HepG2 (cell line): ENCODE measurements around the gene NT5C. TPM values are rescaled to one million over a fixed set of nuclear protein-coding genes. Genes with fewer than 3 reads are reported as not detected.
A peak's percentile ranks its signal among the peaks of the same experiment; 100 is the strongest.

Experiments
- GATA4 ChIP-seq: sonication (generic); IDR thresholded peaks from 2 replicates; pipeline ENCODE4 v1.6.1; 2016; ENCODE audit warnings: antibody characterized with exemption, low read depth, borderline replicate concordance
- HDAC1 ChIP-seq: sonication (generic); formaldehyde crosslinking; IDR thresholded peaks from 2 replicates; pipeline ENCODE4 v1.5.1; 2020; ENCODE audit warnings: mild to moderate bottlenecking, missing genetic modification reagents
- NFIC ChIP-seq: IDR thresholded peaks from 2 replicates; pipeline ENCODE4 v1.6.1; 2012; ENCODE audit warnings: mild to moderate bottlenecking, low read length, inconsistent platforms
- SAFB2 ChIP-seq: sonication (generic); formaldehyde crosslinking; IDR thresholded peaks from 2 replicates; pipeline ENCODE4 v1.5.1; 2020; ENCODE audit warnings: missing genetic modification reagents, low read depth, mild to moderate bottlenecking, borderline replicate concordance
- SAP130 ChIP-seq: IDR thresholded peaks from 2 replicates; pipeline ENCODE4 v1.6.1; 2016; ENCODE audit warnings: low read depth
- TEAD2 ChIP-seq: sonication (generic); formaldehyde crosslinking; IDR thresholded peaks from 2 replicates; pipeline ENCODE4 v1.9.0; 2021; ENCODE audit warnings: missing genetic modification reagents
- ZNF124 ChIP-seq: sonication (generic); formaldehyde crosslinking; IDR thresholded peaks from 2 replicates; pipeline ENCODE4 v1.4.0; 2020; ENCODE audit warnings: missing genetic modification reagents
- ZNF598 ChIP-seq: sonication (generic); formaldehyde crosslinking; IDR thresholded peaks from 2 replicates; pipeline ENCODE4 v1.5.1; 2020; ENCODE audit warnings: mild to moderate bottlenecking, missing genetic modification reagents, borderline replicate concordance
- ZNF609 ChIP-seq: sonication (generic); formaldehyde crosslinking; IDR thresholded peaks from 2 replicates; pipeline ENCODE4 v1.4.0; 2020; ENCODE audit warnings: mild to moderate bottlenecking, missing genetic modification reagents, borderline replicate concordance
- polyA plus RNA-seq, 8 experiments: library from polyadenylated mRNA; depleted of rRNA in 3 of 8; stranded (reverse) in 7 of 8; unstranded in 1 of 8; fragments of >200 nt; fragmentation: Illumina TruSeq in 4 of 8; extraction: Trizol in 4 of 8; gene quantifications; 2 replicates each; pipeline versions ENCODE4 v1.2.1 to v1.2.3, GENCODE V29; 2011 to 2016; ENCODE audit warnings: low read depth in 4 of 8, missing spikeins in 1 of 8, mixed read lengths in 1 of 8; ENCODE audit not compliant: insufficient read depth in 1 of 8
- total RNA-seq, 5 experiments: library from RNA; depleted of rRNA; stranded (reverse); fragments of >200 nt; fragmentation: Illumina TruSeq; extraction: Trizol; gene quantifications; 2 replicates each; pipeline ENCODE4 v1.2.3, GENCODE V29; 2016; ENCODE audit warnings: low read depth in 1 of 5
- TF ChIP-seq, protein P1 (sequence below): sonication (generic); formaldehyde crosslinking; IDR thresholded peaks from 2 replicates; pipeline ENCODE4 v1.4.0; 2020; ENCODE audit warnings: missing genetic modification reagents, borderline replicate concordance
- TF ChIP-seq, protein P2 (sequence below): sonication (generic); formaldehyde crosslinking; conservative IDR thresholded peaks from 2 replicates; pipeline ENCODE4 v1.5.0; 2020; ENCODE audit warnings: missing genetic modification reagents
- TF ChIP-seq, protein P3 (sequence below): fragments of 450-650 bp; IDR thresholded peaks from 2 replicates; pipeline ENCODE4 v1.6.1; 2017; ENCODE audit warnings: mild to moderate bottlenecking
- TF ChIP-seq, protein P4 (sequence below): IDR thresholded peaks from 2 replicates; pipeline ENCODE4 v1.6.1; 2016; ENCODE audit warnings: mild to moderate bottlenecking

The NT5C gene
- total and polyA plus RNA-seq, 2 of the 13 experiments (the other 11 are each of a cell fraction or from before 2014, with no cell fraction given) = 42.8 to 48.6 TPM

GRCh38 chr17:75131278-75132017, at the start of gene NT5C (continued):
- TF ChIP-seq, protein P1, sequence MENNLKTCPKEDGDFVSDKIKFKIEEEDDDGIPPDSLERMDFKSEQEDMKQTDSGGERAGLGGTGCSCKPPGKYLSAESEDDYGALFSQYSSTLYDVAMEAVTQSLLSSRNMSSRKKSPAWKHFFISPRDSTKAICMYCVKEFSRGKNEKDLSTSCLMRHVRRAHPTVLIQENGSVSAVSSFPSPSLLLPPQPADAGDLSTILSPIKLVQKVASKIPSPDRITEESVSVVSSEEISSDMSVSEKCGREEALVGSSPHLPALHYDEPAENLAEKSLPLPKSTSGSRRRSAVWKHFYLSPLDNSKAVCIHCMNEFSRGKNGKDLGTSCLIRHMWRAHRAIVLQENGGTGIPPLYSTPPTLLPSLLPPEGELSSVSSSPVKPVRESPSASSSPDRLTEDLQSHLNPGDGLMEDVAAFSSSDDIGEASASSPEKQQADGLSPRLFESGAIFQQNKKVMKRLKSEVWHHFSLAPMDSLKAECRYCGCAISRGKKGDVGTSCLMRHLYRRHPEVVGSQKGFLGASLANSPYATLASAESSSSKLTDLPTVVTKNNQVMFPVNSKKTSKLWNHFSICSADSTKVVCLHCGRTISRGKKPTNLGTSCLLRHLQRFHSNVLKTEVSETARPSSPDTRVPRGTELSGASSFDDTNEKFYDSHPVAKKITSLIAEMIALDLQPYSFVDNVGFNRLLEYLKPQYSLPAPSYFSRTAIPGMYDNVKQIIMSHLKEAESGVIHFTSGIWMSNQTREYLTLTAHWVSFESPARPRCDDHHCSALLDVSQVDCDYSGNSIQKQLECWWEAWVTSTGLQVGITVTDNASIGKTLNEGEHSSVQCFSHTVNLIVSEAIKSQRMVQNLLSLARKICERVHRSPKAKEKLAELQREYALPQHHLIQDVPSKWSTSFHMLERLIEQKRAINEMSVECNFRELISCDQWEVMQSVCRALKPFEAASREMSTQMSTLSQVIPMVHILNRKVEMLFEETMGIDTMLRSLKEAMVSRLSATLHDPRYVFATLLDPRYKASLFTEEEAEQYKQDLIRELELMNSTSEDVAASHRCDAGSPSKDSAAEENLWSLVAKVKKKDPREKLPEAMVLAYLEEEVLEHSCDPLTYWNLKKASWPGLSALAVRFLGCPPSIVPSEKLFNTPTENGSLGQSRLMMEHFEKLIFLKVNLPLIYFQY (CRISPR knock-in tag) = peak; percentile 93
- TF ChIP-seq, protein P2, sequence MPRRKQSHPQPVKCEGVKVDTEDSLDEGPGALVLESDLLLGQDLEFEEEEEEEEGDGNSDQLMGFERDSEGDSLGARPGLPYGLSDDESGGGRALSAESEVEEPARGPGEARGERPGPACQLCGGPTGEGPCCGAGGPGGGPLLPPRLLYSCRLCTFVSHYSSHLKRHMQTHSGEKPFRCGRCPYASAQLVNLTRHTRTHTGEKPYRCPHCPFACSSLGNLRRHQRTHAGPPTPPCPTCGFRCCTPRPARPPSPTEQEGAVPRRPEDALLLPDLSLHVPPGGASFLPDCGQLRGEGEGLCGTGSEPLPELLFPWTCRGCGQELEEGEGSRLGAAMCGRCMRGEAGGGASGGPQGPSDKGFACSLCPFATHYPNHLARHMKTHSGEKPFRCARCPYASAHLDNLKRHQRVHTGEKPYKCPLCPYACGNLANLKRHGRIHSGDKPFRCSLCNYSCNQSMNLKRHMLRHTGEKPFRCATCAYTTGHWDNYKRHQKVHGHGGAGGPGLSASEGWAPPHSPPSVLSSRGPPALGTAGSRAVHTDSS = no peak
- TF ChIP-seq, protein P3, sequence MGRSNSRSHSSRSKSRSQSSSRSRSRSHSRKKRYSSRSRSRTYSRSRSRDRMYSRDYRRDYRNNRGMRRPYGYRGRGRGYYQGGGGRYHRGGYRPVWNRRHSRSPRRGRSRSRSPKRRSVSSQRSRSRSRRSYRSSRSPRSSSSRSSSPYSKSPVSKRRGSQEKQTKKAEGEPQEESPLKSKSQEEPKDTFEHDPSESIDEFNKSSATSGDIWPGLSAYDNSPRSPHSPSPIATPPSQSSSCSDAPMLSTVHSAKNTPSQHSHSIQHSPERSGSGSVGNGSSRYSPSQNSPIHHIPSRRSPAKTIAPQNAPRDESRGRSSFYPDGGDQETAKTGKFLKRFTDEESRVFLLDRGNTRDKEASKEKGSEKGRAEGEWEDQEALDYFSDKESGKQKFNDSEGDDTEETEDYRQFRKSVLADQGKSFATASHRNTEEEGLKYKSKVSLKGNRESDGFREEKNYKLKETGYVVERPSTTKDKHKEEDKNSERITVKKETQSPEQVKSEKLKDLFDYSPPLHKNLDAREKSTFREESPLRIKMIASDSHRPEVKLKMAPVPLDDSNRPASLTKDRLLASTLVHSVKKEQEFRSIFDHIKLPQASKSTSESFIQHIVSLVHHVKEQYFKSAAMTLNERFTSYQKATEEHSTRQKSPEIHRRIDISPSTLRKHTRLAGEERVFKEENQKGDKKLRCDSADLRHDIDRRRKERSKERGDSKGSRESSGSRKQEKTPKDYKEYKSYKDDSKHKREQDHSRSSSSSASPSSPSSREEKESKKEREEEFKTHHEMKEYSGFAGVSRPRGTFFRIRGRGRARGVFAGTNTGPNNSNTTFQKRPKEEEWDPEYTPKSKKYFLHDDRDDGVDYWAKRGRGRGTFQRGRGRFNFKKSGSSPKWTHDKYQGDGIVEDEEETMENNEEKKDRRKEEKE = no peak
- TF ChIP-seq ZNF609 (no peak), ZNF598 (CRISPR knock-in tag) (no peak), HDAC1 (peak; percentile 53; the same call in 1 of the 2 replicates), ZNF124 (no peak; the same call in 1 of the 2 replicates), GATA4 (peak; percentile 47; the same call in 1 of the 2 replicates), TEAD2 (CRISPR knock-in tag) (peak; percentile 87; the same call in 1 of the 2 replicates), SAP130 (peak; percentile 95), NFIC (no peak; the same call in 1 of the 2 replicates), SAFB2 (CRISPR knock-in tag) (peak; percentile 100)
- TF ChIP-seq, protein P4, sequence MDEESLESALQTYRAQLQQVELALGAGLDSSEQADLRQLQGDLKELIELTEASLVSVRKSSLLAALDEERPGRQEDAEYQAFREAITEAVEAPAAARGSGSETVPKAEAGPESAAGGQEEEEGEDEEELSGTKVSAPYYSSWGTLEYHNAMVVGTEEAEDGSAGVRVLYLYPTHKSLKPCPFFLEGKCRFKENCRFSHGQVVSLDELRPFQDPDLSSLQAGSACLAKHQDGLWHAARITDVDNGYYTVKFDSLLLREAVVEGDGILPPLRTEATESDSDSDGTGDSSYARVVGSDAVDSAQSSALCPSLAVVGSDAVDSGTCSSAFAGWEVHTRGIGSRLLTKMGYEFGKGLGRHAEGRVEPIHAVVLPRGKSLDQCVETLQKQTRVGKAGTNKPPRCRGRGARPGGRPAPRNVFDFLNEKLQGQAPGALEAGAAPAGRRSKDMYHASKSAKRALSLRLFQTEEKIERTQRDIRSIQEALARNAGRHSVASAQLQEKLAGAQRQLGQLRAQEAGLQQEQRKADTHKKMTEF (CRISPR knock-in tag) = peak; percentile 81
